GM12878 (cell line): ENCODE measurements around the gene LINGO1. TPM values are rescaled to one million over a fixed set of nuclear protein-coding genes. Genes with fewer than 3 reads are reported as not detected.

Experiments
- ATAC-seq: fragments of 200-7000 bp; cut with Tn5 transposase; 3 replicates; pipeline ENCODE4 v1.9.1; 2020; ENCODE audit warnings: mild to moderate bottlenecking, moderate library complexity
- BruUV-seq: library from RNA; stranded (reverse); fragments of 400-500 nt; replicated peaks from 2 replicates; lab custom pipeline; 2021; lab: Mats Ljungman, UMichigan
- CTCF ChIA-PET: fragments of 300-600 bp; sonication (Branson Sonifier 250); formaldehyde crosslinking; extraction: SDS; loops from one replicate; lab custom pipeline; 2021; ENCODE audit warnings: inconsistent platforms; lab: Yijun Ruan, JAX
- POLR2A ChIA-PET: fragments of 350-600 bp; formaldehyde crosslinking; extraction: SDS; loops from one replicate; lab custom pipeline; 2021; ENCODE audit warnings: inconsistent platforms; lab: Charles Lee
- RAD21 ChIA-PET: fragments of 300-600 bp; sonication (Branson Sonifier 250); formaldehyde crosslinking; loops from one replicate; lab custom pipeline; 2023; ENCODE audit warnings: antibody characterized with exemption; ENCODE audit not compliant: unreplicated experiment; lab: Charles Lee
- SMC1A ChIA-PET: fragments of 300-600 bp; sonication (Branson Sonifier 250); formaldehyde crosslinking; loops from one replicate; lab custom pipeline; 2023; ENCODE audit not compliant: unreplicated experiment, uncharacterized antibody; lab: Charles Lee
- DNase-seq: peaks from one replicate; pipeline ENCODE4 v3.0.0-alpha.2; 2011; ENCODE audit warnings: low read depth, low spot score
- FAIRE-seq: peaks from 3 replicates; lab custom pipeline; 2011; peaks lifted over from hg19 to GRCh38; lab: Jason Lieb, UNC
- H2AFZ ChIP-seq: 2 replicates; pipeline ENCODE4 v1.6.0; 2011; ENCODE audit warnings: low read depth, low read length, control low read depth; ENCODE audit not compliant: control insufficient read depth
- H3K27ac ChIP-seq: 2 replicates; pipeline ENCODE4 v1.5.1; 2011; ENCODE audit warnings: control low read depth; ENCODE audit not compliant: control insufficient read depth, insufficient read depth
- H3K27me3 ChIP-seq, 2 experiments: replicated peaks in 1 of 2; 2 replicates each; pipeline versions ENCODE4 v1.6.0 to v1.6.1; 2011; ENCODE audit warnings: low read length in 1 of 2; ENCODE audit not compliant: control insufficient read depth in 2 of 2, insufficient read depth in 2 of 2
- H3K36me3 ChIP-seq, 2 experiments: 2 replicates each; pipeline ENCODE4 v1.5.1; 2011; ENCODE audit warnings: low read length in 1 of 2; ENCODE audit not compliant: control insufficient read depth in 2 of 2, insufficient read depth in 2 of 2
- H3K4me1 ChIP-seq: 2 replicates; pipeline ENCODE4 v1.6.1; 2011; ENCODE audit warnings: mild to moderate bottlenecking, low read length, moderate library complexity, mixed read lengths; ENCODE audit not compliant: control insufficient read depth, insufficient read depth
- H3K4me2 ChIP-seq: 2 replicates; pipeline ENCODE4 v1.6.0; 2011; ENCODE audit warnings: control low read depth; ENCODE audit not compliant: control insufficient read depth, insufficient read depth
- H3K4me3 ChIP-seq: fragments of 200-600 bp; sonication (generic); 2 replicates; pipeline ENCODE4 v1.5.1; 2016
- H3K79me2 ChIP-seq: 2 replicates; pipeline ENCODE4 v1.6.0; 2011; ENCODE audit warnings: low read length; ENCODE audit not compliant: control insufficient read depth, insufficient read depth
- H3K9ac ChIP-seq: 2 replicates; pipeline ENCODE4 v1.8.0; 2011; ENCODE audit warnings: low read length, control low read depth, mixed read lengths; ENCODE audit not compliant: control insufficient read depth, insufficient read depth
- H3K9me3 ChIP-seq: replicated peaks from 3 replicates; pipeline ENCODE4 v1.5.1; 2011; ENCODE audit warnings: mild to moderate bottlenecking, low read length; ENCODE audit not compliant: control insufficient read depth, insufficient read depth
- H4K20me1 ChIP-seq: 2 replicates; pipeline ENCODE4 v1.6.0; 2011; ENCODE audit not compliant: control insufficient read depth, insufficient read depth
- CHD4 ChIP-seq: fragments of 200-600 bp; sonication (generic); IDR thresholded peaks from 2 replicates; pipeline ENCODE4 v1.6.1; 2016; ENCODE audit warnings: mild to moderate bottlenecking
- ESRRA ChIP-seq: IDR thresholded peaks from 2 replicates; pipeline ENCODE4 v1.6.1; 2012; ENCODE audit warnings: mild to moderate bottlenecking, low read length, improper control_type of control experiment
- JUND ChIP-seq: IDR thresholded peaks from 2 replicates; pipeline ENCODE4 v1.6.1; 2012; ENCODE audit warnings: low read depth, mild to moderate bottlenecking, low read length, improper control_type of control experiment, moderate library complexity
- MEF2B ChIP-seq: fragments of 450-650 bp; IDR thresholded peaks from 2 replicates; pipeline ENCODE4 v1.6.1; 2018; ENCODE audit warnings: mild to moderate bottlenecking, moderate library complexity; ENCODE audit not compliant: partially characterized antibody, poor library complexity, severe bottlenecking
- PML ChIP-seq: IDR thresholded peaks from 2 replicates; pipeline ENCODE4 v1.6.1; 2012; ENCODE audit warnings: low read length, inconsistent platforms
- POU2F2 ChIP-seq: IDR thresholded peaks from 3 replicates; pipeline ENCODE4 v1.6.1; 2011; ENCODE audit warnings: low read depth, mild to moderate bottlenecking, low read length, borderline replicate concordance
- REST ChIP-seq: IDR thresholded peaks from 2 replicates; pipeline ENCODE4 v1.6.1; 2012; ENCODE audit warnings: mild to moderate bottlenecking, low read depth, low read length
- SKIL ChIP-seq: fragments of 450-650 bp; IDR thresholded peaks from 2 replicates; pipeline ENCODE4 v1.6.1; 2017; ENCODE audit warnings: mild to moderate bottlenecking, low read depth, inconsistent platforms; ENCODE audit not compliant: poor library complexity, severe bottlenecking
- TCF12 ChIP-seq: IDR thresholded peaks from 2 replicates; pipeline ENCODE4 v1.6.1; 2011; ENCODE audit warnings: low read depth, mild to moderate bottlenecking, low read length
- WGBS: methylation state at CpG from one replicate; pipeline ENCODE4 v1.1.6; 2016; ENCODE audit warnings: low lambda C conversion rate; ENCODE audit not compliant: insufficient replicate concordance, insufficient coverage; ENCODE audit errors: missing lambda C conversion rate; 5-methylcytosine and 5-hydroxymethylcytosine counted together
- in situ Hi-C: fragments of 300-500 bp; cut with MboI; formaldehyde crosslinking; loops from 9 replicates; pipeline ENCODE4 v1.14.3; 2018; ENCODE audit warnings: mixed read lengths
- intact Hi-C: fragments of 100-400 bp; cut with micrococcal nuclease; formaldehyde crosslinking; loops from one replicate; pipeline ENCODE4 v1.14.2; 2022; ENCODE audit not compliant: unreplicated experiment
- polyA plus RNA-seq, 11 experiments: library from polyadenylated mRNA; depleted of rRNA in 4 of 11; unstranded in 6 of 11; stranded (reverse) in 5 of 11; fragments of >200 nt; fragmentation: Nextera tagmentation in 4 of 11; fragmentation: Illumina TruSeq in 1 of 11; extraction: Ambion mirVana in 4 of 11; extraction: Trizol in 1 of 11; gene quantifications; 1 replicate in 1 of 11; 2 replicates in 10 of 11; pipeline versions ENCODE4 v1.2.1 to v1.2.3, GENCODE V29; 2011 to 2016; ENCODE audit warnings: inconsistent platforms in 2 of 11, missing spikeins in 2 of 11, low read depth in 1 of 11
- total RNA-seq, 4 experiments: library from RNA; depleted of rRNA in 3 of 4; stranded (reverse); fragments of >200 nt in 3 of 4; fragmentation: Illumina TruSeq in 1 of 4; extraction: Trizol in 1 of 4; gene quantifications; 2 replicates each; pipeline versions ENCODE4 v1.2.1 to v1.2.3, GENCODE V29; 2013 to 2021
- TF ChIP-seq, protein P1 (sequence below): fragments of 150-350 bp; IDR thresholded peaks from 2 replicates; pipeline ENCODE4 v1.6.1; 2014; ENCODE audit warnings: mild to moderate bottlenecking, low read depth, low read length
- TF ChIP-seq, protein P2 (sequence below): fragments of 450-650 bp; IDR thresholded peaks from 2 replicates; pipeline ENCODE4 v1.6.1; 2017; ENCODE audit warnings: borderline replicate concordance

The LINGO1 gene
- total and polyA plus RNA-seq, 10 of the 15 experiments (the other 5 are each of a cell fraction or from before 2014, with no cell fraction given): 0.04 to 3.9 (median 0.17) TPM; not detected in 6

- DNase-seq: no peak
- H3K27ac ChIP-seq: no peak overlapping the region
- no peak overlapping the region for H3K4me3 ChIP-seq
- no peak for FAIRE-seq
- in situ Hi-C loops: no loop called here
- H3K9me3 ChIP-seq: no peaks in the 10 kb centered on the region
- H4K20me1 ChIP-seq: no peaks in the 10 kb centered on the region
- no peak overlapping the region for H3K4me2 ChIP-seq
- ChIA-PET POLR2A (interaction anchor here (0.6 kb wide), 1 partner anchor 87 kb away, joined by 3 read pairs; no protein-coding TSS in a partner anchor), CTCF (interaction anchor here (0.8 to 1.9 kb wide), 4 partner anchors 10 to 228 kb away, joined by 3 to 5 read pairs (median 3); no protein-coding TSS in a partner anchor), SMC1A (no interaction called here), RAD21 (interaction anchor here (0.6 kb wide), 1 partner anchor 447 kb away, joined by 6 read pairs; no protein-coding TSS in a partner anchor)
- H3K27me3 ChIP-seq: peaks cover 10 to 11% of the 10 kb centered on the region in 2 experiments
- intact Hi-C loops: no loop called here
- H3K79me2 ChIP-seq: no peaks in the 10 kb centered on the region
- no peak overlapping the region for H3K9ac ChIP-seq
- ATAC-seq: no peak
- H3K4me1 ChIP-seq: no peaks in the 10 kb centered on the region
- no TSS peak for BruUV-seq
- 0% methylated on average over 3 of the region's 7 CpGs for WGBS
- no peak overlapping the region for H2AFZ ChIP-seq
- H3K36me3 ChIP-seq: no peaks in the 10 kb centered on the region
- TF ChIP-seq POU2F2 (no peak), ESRRA (no peak), PML (no peak), TCF12 (no peak), REST (no peak), MEF2B (no peak), CHD4 (no peak), SKIL (no peak), JUND (no peak)
- TF ChIP-seq, protein P1, sequence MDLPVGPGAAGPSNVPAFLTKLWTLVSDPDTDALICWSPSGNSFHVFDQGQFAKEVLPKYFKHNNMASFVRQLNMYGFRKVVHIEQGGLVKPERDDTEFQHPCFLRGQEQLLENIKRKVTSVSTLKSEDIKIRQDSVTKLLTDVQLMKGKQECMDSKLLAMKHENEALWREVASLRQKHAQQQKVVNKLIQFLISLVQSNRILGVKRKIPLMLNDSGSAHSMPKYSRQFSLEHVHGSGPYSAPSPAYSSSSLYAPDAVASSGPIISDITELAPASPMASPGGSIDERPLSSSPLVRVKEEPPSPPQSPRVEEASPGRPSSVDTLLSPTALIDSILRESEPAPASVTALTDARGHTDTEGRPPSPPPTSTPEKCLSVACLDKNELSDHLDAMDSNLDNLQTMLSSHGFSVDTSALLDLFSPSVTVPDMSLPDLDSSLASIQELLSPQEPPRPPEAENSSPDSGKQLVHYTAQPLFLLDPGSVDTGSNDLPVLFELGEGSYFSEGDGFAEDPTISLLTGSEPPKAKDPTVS: no peak
- TF ChIP-seq, protein P2, sequence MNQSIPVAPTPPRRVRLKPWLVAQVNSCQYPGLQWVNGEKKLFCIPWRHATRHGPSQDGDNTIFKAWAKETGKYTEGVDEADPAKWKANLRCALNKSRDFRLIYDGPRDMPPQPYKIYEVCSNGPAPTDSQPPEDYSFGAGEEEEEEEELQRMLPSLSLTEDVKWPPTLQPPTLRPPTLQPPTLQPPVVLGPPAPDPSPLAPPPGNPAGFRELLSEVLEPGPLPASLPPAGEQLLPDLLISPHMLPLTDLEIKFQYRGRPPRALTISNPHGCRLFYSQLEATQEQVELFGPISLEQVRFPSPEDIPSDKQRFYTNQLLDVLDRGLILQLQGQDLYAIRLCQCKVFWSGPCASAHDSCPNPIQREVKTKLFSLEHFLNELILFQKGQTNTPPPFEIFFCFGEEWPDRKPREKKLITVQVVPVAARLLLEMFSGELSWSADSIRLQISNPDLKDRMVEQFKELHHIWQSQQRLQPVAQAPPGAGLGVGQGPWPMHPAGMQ: no peak
Observed at GRCh38 chr15:77672135-77672534, 39.4 kb upstream of the LINGO1 start.
